GM21447 (cell line): ENCODE results near the gene FBXO4.
"Not testable (repeated sequence)": the region's sequence is repeated elsewhere in the genome, so short reads cannot be mapped to it uniquely, and the experiment has no call there.

Experiments used
- ATAC-seq: cut with Tn5 transposase; IDR thresholded peaks from one replicate; pipeline ENCODE4 v1.9.1; 2021; ENCODE audit not compliant: unreplicated experiment

FBXO4 gene

DNA sequence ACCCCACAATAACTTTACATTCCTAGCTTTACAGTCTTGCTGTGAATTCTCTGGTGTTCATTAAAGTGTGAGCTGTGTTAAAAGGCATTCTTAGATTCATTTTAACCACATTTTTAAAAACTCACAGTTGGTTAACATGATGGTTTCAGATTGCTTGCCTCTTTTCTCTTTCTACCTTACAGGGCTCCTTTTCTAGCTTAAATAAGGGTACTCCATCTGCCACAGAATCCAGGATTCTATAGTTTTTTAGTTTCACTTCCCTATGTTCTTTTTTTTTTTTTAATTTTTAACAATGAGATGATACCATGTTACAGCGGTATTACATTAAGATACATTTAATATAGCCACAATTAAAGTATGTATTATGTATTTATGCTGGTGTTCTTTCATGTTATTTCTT lies 3.9 kb upstream of the FBXO4 start:
- ATAC-seq: no peak

- no peak for ATAC-seq
These were observed 3.2 kb upstream of the FBXO4 start for GRCh38 chr5:41921874-41922273.

DNA sequence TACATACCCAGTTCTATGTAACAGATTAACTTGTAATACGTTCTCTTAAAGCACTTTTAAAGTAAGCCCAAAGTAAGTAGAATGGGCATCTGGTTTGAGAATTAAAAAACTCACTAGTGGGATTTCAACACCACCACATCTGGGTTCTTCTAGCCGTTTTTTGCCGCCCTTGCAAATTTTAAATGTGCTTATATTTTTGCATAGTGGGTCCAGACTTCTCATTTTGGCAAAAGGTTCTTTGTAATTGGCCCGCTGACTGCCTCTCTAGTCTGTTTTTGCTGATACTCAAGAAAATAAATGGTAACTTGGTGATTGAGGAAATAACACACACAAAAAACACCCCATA lies 582 bp upstream of the FBXO4 start:
- no peak for ATAC-seq

- peak; percentile 30 for ATAC-seq
These were observed 472 bp downstream of the FBXO4 start for GRCh38 chr5:41925555-41925951.

DNA sequence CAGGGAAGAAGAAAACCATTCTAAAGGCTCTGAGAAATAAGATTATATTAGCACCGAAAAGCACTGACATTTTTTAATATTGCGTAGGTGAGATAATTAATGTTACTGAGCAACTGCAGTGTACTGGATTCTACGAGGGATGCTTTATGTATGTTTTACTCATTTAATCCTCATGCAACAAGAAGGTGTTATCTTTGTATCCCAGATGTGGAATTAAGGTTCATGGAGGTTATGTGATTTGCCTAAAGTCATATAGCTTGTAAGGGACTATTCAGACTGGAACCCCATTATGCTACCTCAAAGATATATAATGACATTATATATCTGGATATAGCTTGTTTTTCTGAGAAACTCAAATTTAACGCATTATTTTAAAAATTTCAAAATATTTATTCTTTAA lies 2.5 kb downstream of the FBXO4 start:
- ATAC-seq: no peak

GRCh38 chr5:41929035-41929434 lies 4.0 kb downstream of the FBXO4 start:
- ATAC-seq: no peak

DNA sequence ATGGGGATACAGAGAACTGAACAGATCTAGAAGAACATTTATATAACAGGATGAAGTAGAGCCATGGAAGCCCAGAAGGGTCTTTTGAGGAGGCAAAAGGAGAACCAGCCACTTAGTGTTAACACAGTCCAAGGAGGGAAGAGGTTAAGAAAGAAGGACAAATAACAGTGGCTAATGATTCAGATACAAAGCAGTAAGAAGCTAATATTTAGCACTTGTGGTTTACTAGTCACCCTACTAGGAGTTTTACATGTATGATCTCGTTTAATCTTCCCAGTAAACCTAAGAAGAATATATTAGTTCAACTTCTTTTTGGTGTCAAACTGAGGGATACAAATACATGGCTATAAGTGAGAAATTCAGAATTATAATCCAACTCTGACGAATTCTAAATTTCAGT lies 7.7 kb downstream of the FBXO4 start:
- no peak for ATAC-seq

- ATAC-seq: no peak
These were observed 10.5 kb downstream of the FBXO4 start for GRCh38 chr5:41935544-41935943.

DNA sequence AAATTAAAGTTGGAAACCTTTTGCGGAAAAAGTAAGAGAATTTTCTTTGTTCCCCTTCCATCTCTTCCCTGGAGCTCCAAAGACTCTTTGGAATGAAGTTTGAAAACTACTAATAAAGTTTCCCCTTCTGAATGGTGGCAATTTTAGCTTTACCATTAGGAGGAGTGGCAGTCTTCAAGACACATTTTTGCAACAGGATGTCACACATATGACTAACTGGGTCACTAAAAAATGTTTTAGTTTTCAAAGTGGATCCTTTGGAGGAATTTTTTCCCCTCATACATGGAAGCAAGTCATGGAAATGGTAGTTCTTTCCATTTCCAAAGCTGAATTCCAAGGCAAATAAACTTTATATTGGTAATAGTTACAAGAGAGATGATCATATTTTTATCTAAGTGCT lies 15.6 kb downstream of the FBXO4 start:
- ATAC-seq: no peak

DNA sequence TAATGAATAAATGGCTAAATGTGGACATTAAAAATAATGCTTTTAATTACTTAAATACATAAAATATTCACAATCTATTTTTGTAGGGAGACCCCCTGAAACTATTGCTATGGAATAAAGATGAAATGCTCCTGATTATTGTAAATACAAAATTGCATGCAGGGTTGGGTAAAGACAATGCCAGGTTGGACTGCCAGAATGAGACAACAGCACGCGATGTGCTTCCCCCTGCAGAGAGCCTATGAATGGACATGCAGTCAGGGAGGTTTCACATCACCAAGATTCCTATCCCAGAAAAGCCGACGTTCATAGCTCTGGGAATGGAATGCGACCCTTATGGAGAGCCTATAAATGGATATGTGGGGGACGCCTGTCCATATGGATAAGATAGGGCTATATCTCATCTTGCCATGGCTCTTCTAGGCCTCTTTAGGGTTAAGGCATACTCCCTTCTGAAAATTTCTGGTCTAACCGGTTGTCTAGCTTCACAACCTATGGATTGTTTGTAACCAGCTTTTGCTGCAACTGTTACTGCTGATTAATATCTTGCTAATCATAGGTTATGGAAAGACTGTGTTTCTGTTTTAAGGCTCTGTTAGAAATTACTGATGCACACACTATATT lies 20.4 kb downstream of the FBXO4 start:
- not testable (repeated sequence) for ATAC-seq

GRCh38 chr5:41951224-41951623 lies 26.1 kb downstream of the FBXO4 start:
- ATAC-seq: no peak

- ATAC-seq: no peak
These were observed 29.2 kb downstream of the FBXO4 start for GRCh38 chr5:41954286-41954685.

- ATAC-seq: no peak
These were observed 30.4 kb downstream of the FBXO4 start for GRCh38 chr5:41955432-41956024.

DNA sequence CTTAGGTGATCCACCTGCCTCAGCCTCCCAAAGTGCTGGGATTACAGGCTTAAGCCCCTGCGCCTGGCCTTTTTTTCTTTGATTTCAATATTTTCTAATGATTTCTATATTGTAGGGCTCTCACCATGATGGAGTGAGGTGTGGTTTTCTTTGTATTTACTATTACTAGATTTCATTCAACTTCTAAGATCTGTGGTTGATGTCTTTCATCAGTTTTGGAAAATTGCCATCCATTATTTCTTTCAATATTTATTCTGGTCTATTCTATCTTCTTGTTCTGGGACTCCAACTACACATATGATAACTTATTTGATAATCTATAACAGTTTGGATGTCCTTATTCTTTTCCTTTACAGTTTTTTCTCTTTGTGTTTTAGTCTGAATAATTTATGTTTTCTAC lies 31.9 kb downstream of the FBXO4 start:
- ATAC-seq: no peak

GRCh38 chr5:41960481-41960880 lies 35.4 kb downstream of the FBXO4 start:
- no peak for ATAC-seq

DNA sequence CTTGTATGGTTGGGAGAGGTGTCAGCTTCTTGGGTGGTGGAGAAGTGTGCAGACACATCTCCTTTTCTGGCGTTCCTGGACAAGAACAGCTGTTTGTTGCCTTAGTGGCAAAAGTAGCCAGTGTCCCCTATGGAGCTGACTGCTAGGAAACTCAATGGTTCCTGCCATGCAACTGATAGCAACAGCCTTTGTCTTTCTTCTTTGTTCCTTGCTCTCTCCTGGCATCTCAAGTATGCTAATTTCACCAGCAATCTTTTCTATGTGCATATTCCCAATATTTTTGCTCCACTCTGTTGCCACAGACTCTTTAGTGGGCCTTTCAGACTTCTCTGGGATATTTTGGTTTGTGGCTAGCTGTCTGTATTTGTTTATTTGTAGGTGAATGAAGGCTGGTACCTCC lies 36.7 kb downstream of the FBXO4 start:
- ATAC-seq: no peak

DNA sequence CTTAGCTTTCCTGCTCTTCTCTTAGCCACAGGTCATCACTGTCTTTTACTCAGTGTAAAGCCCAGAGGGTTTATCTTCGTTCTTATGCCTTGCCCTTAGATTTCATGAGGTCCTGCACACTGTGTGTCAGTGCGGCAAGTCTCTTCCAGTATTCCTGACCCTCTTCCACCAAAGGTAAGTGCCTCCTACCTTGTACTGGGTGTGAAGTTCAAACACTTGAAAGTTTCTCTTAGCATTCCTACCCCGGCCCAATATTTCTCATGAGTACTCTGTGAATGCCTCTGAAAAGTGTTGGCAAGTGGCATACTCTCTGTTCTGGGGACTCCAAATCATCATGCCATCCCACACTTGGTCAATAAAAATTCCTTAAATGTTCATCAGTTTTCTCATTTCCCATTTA lies 37.4 kb downstream of the FBXO4 start:
- no peak for ATAC-seq

- no peak for ATAC-seq
These were observed 41.5 kb downstream of the FBXO4 start for GRCh38 chr5:41966401-41967105.

GRCh38 chr5:41967401-41967800 lies 42.3 kb downstream of the FBXO4 start:
- ATAC-seq: no peak

GRCh38 chr5:41968153-41968723 lies 43.2 kb downstream of the FBXO4 start:
- ATAC-seq: no peak

- ATAC-seq: no peak
These were observed 48.0 kb downstream of the FBXO4 start for GRCh38 chr5:41973087-41973486.

GRCh38 chr5:41973887-41974286 lies 48.8 kb downstream of the FBXO4 start:
- no peak for ATAC-seq
